ENCODE results near the gene TRIP10.

The TRIP10 gene

DNA sequence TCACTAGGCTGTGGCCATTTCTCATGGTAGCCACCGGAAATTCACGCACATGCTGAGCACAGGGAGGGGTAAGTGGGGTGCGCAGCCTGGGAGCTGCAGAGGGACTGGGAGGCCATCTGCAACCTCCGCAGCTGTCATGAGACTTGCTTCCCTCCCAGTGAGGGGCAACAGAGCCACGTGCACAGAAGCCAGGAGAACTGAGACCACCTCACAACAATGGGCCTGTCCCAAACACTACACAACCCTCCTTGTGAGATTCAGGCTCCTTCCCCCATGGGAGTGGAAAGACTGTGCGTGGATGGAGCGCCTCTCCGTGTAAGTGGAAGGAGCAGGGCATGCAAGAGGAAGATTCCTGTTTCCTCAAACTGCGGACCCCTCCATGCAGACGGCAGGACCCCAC lies 27.9 kb upstream of the TRIP10 start:
- no peak for FAIRE-seq

DNA sequence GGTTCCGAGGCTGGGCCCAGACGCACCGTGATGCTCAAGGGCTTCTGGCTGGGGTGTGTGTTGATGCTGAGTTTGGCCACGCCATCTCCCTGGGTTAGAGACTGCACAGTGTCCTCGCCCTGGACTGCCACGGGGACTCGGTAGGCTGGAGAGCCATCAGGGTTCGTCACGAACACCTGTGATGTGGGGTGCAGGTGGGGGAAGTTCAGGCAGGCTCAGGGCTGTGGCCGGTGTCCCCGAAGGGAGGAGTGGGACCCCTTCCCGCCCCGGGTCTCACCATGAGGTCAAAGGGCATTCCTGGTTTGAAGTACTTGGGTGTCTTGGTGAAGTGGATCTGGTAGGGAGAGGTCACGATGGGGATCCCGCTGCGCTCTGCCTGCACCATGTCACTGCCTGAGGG lies 27.2 kb upstream of the TRIP10 start:
- FAIRE-seq = no peak

DNA sequence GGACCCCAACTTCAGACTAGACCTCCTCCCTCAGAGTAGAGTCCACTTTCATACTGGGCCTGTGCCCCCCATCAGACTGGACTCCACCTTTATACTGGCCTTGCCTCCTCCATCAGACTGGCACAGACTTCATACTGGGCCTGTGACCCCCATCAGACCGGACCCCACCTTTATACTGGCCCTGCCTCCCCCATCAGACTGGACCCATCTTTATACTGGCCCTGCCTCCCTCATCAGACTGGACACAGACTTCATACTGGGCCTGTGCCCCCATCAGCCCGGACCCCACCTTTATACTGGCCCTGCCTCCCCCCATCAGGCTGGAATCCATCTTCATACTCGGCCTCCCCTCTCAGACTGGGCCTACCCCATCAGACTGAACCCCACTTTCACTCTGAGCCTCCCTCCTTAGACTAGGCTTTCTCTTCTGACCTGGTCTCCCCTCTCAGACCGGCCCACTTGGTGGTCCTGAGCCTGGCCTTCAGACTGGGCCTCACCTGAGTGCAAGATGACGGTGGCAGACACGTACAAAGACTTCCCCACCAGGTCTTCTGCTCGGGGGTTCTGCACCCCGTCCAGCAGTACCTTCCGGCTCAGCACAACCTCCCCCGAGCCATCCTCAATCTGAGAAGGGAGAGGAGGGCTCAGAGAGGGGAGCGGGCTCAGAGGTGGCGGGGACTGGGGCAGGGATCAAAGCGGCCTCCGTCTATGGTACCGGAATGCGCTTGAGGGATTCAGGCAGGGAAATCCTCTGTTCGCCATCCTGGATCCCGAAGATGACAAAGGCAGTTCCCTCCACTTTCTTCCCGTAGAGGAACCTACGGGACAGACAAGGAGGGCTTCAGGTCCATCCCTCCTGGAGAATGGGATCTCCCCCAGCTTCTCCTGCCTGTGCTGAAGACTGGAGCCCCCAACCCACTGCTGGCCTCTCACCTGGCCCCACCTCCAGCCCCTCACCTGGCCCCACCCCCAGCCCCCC lies 26.5 kb upstream of the TRIP10 start:
- FAIRE-seq = no peak

DNA sequence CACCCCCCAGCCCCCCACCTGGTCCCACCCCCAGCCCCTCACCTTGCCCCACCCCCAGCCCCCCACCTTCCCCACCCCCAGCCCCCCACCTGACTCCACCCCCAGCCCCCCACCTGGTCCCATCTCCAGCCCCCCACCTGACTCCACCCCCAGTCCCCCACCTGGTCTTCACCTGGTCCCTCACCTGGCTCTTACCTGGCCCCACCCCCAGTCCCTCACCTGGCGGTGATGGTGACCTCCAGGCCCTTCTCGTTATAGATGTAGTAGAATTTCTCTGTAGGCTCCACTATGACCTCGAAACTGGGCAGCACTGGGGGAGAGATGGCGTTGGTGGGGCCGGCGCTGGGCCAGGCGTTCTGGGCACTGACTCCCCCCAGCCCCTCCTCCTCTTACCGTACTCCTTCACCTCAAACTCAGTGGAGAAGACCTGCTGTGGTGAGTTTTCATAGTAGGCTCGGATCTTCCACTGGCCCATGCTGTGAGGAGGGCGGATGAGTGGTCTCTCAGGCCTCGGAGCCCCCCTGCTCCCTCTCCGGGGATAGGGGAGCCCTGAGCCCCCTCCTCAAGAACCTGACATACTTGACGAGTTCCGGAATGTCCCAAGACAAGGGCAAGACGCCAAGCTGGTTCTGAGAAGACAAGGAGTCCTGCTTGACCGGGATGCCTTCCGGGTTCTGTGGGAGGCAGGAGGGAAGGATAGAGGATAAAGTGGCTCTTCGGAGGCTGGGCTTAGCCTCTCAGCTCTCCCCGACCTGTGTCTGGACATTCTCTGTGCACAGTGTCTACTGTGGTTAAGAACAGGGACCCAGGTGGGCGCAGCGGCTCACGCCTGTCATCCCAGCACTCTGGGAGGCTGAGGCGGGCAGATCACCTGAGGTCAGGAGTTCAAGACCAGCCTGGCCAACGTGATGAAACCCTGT lies 25.4 kb upstream of the TRIP10 start:
- no peak for FAIRE-seq

DNA sequence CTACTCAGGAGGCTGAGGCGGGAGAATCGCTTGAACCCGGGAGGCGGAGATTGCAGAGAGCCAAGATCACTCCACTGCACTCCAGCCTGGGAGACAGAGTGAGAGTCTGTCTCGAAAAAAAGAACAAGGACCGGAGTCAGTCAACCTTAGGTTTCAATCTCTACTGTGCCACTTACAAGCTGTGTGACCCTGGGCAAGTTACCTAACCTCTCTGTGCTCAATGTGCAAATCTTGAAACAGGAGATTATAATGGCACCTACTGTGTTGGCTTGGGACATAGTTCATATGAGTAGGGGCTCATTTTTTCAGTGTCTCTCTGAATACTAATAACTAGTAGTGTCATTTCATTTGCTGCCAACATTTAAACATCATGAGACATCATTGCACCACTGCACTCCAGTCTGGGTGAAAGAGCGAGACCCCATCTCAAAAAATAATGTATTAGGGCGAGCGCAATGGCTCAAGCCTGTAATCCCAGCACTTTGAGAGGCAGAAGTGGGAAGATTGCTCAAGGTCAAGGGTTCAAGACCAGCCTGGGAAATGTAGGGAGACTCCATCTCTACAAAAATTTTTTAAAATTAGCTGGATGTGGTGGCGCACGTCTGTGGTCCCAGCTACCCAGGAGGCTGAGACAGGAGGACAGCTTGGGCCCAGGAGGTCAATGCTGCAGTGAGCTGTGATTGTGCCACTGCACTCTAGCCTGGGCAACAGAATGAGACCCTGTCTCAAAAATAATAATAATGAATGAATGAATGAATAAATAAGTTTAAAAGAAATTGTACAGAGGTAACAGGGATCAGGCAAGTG lies 24.5 kb upstream of the TRIP10 start:
- no peak for FAIRE-seq

DNA sequence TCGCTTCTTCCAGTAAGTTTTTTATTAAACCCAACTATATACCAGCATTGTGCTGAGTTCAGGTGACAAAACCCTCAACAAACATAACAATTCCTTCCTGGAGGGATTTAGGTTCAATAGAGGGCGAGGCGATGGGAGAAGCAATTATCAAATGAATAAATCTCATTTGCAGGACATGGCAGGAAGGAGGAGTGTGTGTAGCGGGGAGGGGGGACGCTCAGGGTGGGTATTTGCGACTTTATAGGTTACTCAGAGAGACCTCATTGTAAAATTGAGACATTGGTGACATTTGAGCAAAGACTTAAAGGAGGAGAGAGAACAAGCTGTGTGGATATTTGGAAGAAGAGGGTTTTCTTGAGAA lies 22.9 kb upstream of the TRIP10 start:
- no peak for FAIRE-seq

DNA sequence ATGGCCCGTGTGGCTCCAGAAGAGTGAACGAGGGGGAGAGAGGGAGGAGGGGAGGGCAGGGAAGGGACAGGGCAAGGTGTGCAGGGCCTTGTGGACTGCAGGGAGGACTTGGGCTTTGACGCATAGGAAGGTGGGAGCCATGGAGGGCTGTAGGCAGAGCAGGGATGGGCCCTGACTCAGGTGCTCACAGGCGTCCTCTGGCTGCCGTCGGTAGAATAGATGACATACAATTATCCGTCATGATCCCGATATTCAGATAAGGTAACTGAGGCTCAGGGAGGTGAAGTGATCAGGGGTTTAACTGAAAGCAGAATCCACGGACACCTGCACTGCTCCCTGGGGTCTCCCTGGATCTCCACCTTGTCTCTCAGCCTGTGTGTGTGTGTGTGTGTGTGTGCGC lies 22.4 kb upstream of the TRIP10 start:
- no peak for FAIRE-seq

DNA sequence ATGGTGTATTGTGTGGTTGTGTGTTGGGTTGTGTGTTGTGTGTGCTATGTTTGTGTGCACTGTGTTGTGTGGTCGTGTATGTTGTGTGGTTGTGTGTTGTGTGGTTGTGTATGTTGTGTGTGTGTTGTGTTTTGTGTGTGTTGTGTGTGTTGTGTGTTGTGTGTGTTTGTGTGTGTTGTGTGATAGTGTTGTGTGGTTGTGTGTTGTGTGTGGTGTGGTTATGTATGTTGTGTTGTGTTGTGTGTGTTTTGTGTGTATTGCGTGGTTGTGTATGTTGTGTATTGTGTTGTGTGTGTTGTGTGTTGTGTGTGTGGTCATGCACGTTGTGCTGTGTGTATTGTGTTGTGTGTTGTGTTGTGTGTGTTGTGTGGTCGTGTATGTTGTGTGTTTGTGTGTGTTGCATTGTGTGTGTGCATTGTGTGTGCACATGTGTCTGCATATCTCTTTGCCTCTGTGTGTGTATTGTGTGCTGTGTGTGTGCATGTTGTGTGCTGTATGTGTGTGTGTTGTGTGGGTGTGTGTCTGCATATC lies 22.0 kb upstream of the TRIP10 start:
- FAIRE-seq = no peak

DNA sequence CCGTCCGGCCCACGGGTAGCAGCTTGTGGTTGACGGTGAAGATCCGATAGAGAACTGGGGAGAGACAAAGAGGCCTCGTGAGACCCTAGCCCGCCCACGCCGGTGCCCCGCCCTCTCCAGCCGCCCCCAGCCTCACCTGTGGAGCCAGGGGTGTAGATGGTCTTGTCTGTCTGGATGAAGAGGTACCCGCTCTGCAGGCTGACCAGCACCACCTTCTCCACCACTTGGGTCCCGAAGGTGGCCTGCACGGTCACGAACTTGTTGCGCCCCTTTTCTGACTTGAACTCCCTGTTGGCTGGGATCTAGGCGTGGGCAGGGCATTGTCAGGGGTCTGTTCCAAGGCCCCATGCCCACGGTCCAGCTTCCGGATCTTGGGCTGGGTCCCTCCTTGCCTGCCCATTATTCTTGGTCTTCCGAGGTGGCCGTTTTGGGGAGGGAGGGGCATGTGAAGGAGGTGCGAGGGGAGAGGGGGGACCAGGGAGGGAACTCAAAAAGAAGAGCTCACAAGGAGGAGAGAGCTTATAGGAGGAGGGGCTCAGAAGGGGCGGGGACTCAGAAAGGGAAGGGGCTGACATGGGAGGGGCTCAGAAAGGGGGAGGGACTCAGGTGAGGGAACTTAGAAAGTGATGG lies 21.3 kb upstream of the TRIP10 start:
- FAIRE-seq = no peak

DNA sequence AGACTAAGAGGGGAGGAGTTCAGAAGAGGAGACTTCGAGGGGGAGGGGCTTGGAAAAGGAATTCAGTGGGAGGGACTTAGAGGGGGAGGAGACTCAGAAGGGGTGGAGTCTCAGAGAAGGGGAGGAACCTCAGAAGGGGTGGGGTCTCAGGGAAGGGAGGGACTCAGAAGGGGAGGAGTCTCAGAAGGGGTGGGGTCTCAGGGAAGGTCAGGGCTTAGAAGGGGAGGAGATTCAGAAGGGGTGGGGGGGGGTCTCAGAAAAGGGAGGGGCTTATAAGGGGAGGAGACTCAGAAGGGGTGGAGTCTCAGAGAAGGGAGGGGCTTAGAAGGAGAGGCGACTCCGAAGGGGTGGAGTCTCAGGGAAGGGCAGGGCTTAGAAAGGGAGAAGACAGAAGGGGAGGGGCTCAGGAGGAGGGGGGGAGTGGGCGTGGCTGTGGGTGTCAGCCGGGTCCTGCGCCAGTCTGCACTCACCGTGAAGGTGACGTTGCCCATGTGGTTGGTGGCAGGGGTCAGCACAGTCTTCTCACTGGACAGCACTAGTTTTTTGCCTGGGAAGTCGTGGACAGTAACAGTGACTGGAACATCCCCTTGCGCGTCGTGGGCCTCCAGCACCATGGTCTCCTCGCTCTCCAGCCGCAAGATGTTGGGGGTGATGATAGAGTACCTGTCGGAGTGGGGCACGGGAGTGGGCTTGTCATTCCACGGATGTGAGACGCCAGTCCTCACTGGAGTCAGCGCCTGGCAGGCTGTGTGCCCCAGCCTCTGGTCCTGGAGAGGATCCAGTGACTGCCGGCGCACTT lies 20.5 kb upstream of the TRIP10 start:
- FAIRE-seq = no peak

DNA sequence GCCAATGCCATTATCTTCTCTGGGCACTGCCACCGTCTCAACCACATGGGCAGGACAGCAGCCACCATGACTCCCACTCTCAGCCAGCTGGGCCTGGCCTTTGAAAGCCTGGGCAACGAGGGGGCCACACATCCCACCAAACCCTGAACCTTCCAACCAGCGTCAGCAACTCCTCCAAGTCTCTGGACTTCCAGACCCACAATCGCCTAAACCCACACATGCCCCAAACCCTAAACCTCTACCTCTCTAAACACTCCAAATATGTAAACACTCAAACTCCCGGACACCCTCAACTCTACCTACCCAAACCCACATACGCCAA lies 20.0 kb upstream of the TRIP10 start:
- no peak for FAIRE-seq

DNA sequence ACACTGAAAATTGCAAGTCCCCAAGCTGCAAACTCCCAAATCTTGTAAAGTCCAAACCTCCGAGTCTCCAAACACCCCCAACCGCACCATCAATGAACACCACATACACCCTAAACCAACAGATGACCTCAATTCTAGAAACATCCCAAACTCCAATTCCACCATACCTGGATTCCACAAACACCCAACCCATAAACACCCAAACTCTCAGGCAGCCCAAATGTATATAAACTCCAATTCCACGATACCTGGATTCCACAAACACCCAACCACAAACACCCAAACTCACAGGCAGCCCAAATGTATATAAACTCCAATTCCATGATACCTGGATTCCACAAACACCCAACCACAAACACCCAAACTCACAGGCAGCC lies 19.5 kb upstream of the TRIP10 start:
- FAIRE-seq = no peak

DNA sequence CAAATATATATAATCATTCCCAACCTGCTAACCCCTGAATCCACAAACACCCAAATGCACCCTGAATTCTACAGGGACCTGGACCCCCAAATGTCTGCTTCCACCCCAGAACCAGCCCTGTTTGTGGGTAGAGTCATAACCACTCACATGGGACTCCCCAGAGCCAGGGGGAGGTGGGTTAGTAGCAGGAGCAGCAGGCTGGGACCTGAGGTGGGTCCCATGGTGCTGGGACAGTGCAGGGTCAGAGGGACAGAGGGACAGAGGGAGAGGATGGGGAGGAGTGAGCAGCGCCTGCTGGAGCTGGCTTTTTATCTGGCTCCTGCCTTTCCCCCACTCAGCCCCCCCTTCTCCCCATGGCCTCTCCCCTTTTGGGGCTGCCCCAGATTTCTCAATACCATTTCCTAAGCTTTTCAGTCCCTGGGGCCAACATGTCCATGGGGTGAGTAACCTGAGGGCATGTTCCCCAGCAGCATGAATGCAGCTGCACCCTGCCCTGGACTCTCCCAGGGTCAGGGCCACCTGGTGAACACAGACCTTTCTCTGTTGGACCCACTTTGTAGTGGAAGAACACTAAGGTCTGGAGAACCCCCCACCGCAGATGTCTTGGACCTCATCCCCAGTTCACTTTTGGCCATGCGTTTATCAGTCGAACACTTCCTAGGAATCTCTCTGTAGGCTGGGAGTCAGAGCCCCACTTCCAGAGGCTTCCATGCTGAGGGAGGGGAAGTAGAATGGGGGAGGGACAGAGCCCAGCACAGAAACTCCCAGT lies 18.9 kb upstream of the TRIP10 start, which contains the start of gene C3:
TSS of gene C3 (minus strand) at position 282 of the 769 bp plus-strand sequence. CDS start at position 221, 61 bp downstream.
- FAIRE-seq = no peak

DNA sequence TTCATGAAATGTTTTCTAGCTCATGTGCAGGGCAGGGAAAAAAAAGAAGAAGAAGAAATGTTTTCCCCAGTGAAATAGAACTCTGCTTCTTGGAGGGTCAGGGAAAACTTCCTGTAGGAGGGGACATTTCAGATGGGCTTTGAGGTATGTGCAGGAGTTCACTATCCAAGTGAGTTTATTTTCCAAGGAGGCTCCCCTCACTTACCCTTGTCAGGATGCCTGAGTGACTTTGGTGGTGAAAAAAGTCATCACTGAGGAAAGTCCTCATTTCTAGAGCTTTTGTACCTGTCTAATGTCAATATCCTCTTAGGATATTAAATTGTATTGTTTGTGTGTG lies 18.4 kb upstream of the TRIP10 start:
- FAIRE-seq = no peak

DNA sequence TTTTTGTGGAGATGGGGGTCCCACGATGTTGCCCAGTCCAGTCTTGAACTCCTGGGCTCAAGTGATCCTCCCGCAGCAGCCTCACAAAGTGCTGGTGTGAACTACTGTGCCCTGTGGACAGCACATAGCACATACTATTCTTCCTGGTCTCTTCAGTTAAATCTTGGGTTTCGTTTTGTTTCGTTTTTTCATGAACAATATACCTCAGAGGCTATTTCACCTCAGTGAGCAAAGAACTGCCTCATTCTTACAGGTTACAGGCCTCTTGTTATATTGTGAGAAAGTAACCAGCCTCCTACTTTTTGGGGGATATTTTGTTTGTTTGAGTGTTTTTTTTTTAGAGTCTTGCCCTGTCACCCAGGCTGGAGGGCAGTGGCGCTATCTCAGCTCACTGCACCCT lies 17.7 kb upstream of the TRIP10 start:
- no peak for FAIRE-seq

DNA sequence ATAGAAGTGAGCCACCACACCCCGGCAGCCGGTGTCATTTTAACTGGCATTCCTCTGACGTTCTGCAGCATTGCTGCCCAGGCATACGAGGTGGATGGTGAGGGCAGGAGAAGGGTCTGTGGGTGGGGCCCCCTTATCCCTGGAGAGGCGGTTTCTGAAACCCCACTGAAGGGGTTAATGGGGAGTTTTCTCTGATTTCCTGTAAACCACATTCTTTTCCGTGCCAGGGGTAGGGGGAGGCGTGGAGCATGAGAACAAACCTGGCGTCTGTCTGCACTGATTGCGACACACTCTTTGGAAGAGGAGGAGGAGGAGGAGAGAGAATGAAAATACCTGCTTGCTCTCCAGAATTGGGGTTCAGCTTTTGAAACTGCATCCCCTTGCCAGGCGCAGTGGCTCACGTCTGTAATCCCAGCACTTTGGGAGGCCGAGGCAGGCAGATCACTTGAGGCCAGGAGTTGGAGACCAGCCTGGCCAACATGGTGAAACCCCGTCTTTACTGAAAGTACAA lies 16.3 kb upstream of the TRIP10 start:
- FAIRE-seq = no peak

DNA sequence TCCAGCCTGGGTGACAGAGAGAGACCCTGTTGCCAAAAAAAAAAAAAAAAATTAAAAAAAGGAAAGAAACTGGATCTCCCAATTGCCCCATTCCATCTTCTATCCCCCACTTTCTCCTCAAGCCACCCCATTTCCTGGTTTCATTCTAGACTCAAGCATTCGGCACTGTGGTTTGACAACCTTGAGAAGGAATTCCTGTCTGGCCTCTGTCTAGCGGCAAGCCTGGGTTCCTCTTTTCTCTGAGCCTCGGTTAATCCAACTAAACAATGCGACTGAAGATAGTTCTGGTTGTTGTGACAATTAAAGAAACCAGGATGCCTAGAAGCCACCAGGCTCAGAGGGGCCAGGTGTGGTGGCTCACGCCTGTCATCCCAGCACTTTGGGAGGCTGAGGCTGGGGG lies 15.7 kb upstream of the TRIP10 start:
- FAIRE-seq = no peak

DNA sequence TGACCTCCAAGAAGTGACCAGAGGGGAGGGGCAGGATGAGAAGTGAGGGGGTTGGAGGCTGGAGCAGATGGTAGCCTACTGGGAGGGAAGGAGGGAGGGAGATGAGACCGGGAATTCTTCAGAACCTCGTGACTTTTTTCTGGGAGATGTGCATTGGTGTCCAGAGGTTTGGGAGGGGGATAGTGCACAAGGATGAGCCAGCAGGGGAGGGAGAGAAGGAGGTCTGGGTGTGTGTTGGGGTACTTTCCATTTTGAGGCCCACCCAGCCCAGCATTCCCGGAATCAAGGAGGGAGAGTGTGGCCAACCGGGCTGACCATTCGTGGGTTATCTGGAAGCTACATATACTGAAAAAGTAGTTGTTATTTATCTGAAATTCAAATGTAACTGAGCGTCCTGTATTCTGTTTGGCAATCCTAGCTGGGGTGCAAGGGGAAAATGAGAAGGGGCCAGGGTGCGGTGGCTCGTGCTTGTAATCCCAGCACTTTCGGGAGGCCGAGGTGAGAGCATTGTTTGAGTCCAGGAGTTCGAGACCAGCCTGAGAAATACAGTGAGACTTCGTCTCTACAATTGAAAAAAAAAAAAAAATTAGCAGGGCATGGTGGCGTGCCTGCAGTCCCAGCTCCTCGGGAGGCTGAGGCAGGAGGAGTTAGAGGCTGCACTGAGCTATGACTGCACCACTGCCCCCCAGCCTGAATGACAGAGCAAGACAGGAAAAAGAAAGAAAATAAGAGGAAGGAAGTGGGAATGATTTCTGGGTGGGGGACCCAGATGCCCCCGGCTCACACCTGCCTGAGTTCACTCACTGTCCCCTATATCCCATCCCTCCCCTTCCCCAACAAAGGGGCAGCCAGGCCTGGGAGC lies 14.6 kb upstream of the TRIP10 start:
- no peak for FAIRE-seq

DNA sequence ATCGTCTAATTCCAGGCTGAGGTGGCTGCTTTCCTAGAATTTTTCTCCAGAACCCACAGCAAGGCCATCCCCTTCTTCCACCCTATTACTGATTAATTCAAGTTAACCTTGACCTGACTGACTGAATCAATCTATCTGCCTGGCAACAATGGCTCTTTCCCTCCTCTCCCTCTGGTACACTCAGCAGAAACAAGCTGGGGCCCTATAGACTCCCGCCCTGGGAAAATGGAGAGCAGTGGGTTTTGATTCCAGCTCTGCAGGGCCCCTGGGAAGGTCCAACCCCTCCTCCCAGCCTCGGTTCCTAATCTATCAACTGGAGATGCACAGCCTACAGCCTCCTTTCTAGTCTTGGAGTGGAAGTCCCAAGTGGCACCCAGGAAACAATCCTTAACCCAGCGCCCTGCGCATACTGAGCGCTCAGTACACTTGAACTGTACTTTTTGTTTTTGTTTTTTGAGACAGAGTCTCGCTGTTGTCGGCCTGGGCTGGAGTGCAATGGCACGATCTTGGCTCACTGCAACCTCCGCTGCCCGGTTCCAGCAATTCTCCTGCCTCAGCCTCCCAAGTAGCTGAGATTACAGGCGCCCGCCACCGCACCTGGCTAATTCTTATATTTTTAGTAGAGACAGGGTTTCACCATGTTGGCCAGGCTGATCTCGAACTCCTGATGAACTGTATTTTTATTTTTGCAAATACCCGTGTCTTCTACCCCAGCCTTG lies 13.8 kb upstream of the TRIP10 start:
- no peak for FAIRE-seq
